OCI-M2 (cell line): ENCODE measurements around the gene NACC1.
"Not testable (repeated sequence)": the region's sequence is repeated elsewhere in the genome, so short reads cannot be mapped to it uniquely, and the experiment has no call there.

ENCODE experiments used
- DNase-seq: peaks from one replicate; lab custom pipeline; 2025; ENCODE audit not compliant: unreplicated experiment; lab: John Stamatoyannopoulos, UW

The NACC1 gene

GRCh38 chr19:13160557-13160956 lies 42.5 kb downstream of the NACC1 start:
- DNase-seq = no peak

DNA sequence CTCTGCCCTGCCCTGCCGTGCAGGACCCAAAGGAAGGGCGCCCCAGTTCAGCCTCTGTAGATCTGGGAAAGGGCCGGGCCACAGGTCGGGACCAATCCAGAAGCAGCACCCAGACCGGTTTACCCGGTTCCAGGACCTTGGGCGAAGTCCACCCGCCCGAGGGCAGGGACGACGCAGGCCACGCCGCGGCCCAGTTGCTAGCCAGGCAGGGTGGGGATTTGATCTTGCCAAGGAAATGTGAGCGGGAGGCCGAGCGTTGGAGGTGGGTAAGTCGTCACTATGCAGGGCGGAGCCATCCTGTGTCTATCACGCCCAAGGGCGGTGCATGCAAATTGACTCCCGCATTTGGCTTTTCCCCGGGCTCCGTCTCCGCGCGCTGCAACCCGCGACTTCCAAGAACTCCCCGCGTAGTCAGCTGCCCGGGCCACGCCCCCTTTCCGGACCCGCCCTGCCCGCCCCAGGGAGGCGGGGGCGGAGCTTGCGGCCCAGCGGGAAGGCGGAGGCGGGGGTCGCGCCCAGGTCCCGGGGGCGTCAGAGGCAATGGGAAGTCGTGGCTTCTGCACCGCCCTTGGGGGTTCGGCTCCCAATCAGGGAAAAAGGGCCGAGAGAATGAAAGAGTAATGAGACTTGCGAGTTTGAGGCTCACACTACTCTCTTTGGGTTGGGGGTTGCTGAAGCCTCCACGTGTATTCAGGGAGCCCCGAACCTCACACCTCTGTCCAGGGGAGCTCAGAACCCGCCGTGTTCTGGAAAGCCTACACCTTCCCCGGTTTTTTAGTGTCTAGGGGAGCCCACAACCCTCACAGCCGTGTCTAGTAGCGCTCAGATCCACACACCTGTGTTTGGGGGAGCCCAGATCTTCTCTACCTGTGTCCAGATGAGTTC lies 44.9 kb downstream of the NACC1 start:
- DNase-seq = no peak

DNA sequence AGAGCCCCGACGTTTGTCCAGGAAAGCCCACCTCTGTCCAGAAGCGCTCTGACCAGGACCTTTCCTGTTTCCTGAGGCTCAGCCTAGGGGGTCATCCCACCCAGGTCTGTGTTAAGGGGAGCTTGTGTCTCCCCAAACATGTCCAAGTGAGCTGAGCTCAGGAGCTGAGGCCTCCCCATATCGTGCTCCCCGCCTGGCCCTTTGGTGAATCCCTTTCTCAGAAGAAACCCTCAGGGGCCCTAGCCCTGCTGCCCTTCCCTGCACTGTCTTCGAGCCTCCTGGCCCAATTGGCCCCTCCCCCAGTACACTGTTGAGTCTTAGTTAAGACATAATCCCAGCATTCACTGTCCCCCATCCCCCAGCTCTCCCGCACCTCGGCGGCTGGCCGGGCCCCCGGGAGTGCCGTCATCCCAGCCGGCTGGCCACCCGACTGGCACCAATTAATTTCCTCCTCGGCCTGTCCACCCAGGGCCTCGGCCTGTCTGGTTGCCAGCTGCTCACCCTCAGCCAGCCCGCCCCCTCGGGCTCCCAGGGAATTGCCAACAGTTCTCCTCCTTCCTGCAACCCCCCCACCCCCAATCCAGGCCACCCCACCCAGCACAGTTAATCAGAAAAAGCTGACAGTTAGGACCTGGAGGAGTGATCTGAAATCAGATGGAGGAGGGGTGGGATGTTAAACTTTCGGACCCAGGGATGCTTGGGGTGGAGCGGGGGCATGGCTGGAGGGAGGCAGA lies 45.7 kb downstream of the NACC1 start:
- no peak for DNase-seq

GRCh38 chr19:13164343-13165161 lies 46.5 kb downstream of the NACC1 start:
- DNase-seq = no peak

GRCh38 chr19:13165162-13165997 lies 47.3 kb downstream of the NACC1 start:
- no peak for DNase-seq

GRCh38 chr19:13166151-13166550 lies 48.1 kb downstream of the NACC1 start:
- not testable (repeated sequence) for DNase-seq

GRCh38 chr19:13169769-13170168 lies 51.7 kb downstream of the NACC1 start:
- no peak for DNase-seq

- no peak for DNase-seq
These were observed 53.1 kb downstream of the NACC1 start for GRCh38 chr19:13171146-13171545.

DNA sequence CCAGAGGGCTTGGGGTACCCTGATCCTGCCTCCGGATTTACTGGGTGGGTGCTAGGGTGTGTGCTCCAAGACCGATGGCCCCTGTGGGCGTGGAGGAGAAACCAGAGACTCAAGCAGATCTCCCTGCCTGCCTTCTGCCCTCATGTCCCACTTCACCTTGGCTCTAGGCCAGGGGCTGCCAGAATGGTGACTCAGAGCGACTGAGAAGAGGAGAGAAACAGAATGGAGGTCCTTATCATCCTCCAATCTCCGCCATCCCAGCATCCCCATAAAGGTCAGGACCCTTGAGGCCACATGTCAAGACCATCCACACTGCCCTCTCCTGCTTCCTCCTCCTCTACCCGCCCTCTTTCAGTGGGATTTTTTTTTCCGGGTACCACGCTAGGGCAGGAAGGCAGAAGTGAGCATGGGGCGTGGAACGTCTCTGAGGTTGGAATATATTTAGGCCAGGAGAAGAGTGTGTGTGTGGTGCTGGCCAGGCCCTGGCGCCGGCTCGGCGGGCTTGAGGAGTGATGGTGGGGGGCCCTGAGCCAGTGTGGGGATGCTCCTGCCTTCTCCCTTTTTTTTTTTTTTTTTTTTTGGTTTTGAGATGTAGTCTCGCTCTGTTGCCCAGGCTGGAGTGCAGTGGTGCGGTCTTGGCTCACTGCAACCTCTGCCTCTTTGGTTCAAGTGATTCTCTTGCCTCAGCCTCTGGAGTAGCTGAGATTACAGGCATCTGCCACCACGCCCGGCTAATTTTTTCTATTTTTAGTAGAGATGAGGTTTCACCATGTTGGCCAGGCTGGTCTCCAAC lies 54.5 kb downstream of the NACC1 start:
- DNase-seq = no peak

DNA sequence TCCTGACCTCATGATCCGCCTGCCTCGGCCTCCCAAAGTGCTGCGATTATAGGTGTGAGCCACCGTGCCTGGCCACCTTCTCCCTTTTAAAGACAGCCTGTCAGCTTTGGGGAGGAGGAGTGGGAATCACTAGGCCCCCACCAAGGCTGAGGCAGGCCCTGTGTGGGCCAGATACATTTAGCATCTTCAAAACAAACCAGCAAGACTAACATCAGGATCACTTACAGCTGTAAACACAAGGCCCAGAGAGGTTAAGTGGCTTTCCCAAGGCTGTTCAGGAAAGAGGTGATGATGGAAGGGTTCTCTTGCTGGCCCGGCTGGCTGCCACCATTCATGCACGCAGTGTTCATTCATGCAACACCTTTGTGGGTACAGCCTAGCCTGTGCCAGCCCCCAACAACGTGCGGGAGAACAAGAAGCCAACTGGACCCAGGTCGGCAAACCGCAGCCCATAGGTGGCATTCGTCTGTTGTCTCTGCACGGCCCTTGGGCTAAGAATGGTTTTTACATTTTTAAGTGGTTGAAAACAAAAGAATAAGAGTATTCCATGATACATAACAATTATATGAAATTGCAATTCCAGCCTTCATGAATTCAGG lies 55.2 kb downstream of the NACC1 start:
- no peak for DNase-seq

- no peak for DNase-seq
These were observed 58.3 kb downstream of the NACC1 start for GRCh38 chr19:13176345-13176744.

- not testable (repeated sequence) for DNase-seq
These were observed 59.5 kb downstream of the NACC1 start for GRCh38 chr19:13177584-13177983.

DNA sequence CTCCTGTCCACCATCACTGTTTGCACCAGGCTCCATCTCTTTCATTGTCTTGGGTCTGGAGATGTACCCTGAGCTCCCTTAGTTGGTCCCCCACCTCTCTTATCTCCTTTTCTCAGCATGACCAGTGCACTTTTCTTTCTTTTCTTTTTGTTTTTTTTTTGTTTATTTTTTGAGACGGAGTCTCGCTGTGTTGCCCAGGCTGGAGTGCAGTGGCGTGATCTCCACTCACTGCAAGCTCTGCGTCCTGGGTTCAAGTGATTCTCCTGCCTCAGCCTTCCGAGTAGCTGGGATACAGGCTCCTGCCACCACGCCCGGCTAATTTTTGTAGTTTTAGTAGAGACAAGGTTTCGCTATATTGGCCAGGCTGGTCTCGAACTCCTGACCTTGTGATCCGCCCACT lies 60.2 kb downstream of the NACC1 start:
- DNase-seq = not testable (repeated sequence)

GRCh38 chr19:13181747-13182388 lies 63.8 kb downstream of the NACC1 start:
- no peak for DNase-seq

DNA sequence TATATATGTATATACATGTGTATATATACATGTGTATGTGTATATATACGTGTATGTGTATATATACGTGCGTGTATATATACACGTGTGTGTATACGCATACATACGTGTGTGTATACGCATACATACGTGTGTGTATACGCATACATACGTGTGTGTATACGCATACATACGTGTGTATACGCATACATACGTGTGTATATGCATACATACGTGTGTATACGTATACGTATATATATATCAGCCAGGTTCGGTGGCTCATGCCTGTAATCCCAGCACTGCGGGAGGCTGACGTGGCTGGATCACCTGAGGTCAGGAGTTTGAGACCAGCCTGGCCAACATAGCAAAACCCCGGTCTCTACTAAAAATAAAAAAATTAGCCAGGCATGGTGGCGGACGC lies 66.9 kb downstream of the NACC1 start:
- not testable (repeated sequence) for DNase-seq

DNA sequence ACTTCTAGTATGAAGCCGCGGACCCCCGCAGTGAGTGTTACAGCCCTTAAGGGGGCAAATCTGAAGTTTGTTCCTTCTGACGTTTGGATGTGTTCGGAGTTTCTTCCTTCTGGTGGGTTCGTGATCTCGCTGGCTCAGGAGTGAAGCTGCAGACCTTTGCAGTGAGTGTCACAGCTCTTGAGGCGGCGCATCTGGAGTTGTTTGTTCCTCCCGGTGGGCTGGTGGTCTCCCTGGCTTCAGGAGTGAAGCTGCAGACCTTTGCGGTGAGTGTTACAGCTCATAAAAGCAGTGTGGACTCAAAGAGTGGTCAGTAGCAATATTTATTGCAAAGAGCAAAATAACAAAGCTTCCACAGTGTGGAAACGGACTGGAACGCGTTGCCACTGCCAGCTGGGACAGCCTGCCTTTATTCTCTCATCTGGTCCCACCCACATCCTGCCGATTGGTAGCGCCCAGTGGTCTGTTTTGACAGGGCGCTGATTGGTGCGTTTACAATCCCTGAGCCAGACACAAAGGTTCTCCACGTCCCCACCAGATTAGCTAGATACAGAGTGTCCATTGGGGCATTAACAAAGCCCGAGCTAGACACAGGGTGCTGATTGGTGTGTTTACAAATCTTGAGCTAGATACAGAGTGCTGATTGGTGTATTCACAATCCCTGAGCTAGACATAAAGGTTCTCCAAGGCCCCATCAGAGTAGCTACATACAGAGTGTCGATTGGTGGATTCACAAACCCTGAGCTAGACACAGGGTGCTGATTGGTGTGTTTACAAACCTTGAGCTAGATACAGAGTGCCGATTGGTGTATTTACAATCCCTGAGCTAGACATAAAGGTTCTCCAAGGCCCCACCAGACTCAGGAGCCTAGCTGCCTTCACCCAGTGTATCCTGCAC lies 67.9 kb downstream of the NACC1 start:
- DNase-seq = not testable (repeated sequence)

DNA sequence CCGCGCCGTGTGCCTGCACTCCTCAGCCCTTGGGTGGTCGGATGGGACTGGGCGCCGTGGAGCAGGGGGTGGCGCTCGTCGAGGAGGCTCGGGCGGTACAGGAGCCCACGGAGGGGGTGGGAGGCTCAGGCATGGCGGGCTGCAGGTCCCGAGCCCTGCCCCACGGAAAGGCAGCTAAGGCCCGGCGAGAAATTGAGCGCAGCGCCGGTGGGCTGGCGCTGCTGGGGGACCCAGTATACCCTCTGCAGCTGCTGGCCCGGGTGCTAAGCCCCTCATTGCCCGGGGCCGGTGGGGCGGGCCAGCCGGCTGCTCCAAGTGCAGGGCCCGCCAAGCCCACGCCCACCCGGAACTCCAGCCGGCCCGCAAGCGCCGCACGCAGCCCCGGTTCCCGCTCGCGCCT lies 68.6 kb downstream of the NACC1 start:
- DNase-seq = not testable (repeated sequence)

- no peak for DNase-seq
These were observed 69.4 kb downstream of the NACC1 start for GRCh38 chr19:13187419-13187818.
